Osteoblast (primary cell): ENCODE results near the gene PAX2. TPM values are rescaled to one million over a fixed set of nuclear protein-coding genes. Genes with fewer than 3 reads are reported as not detected.

Experiments
- DNase-seq: peaks from one replicate; pipeline ENCODE4 v3.0.0; 2011; ENCODE audit warnings: low spot score, mixed read lengths; ENCODE audit not compliant: insufficient read length; ENCODE audit errors: missing footprints
- H2AFZ ChIP-seq: 2 replicates; pipeline ENCODE4 v1.6.0; 2011; ENCODE audit warnings: mild to moderate bottlenecking, low read length
- H3K27ac ChIP-seq: 2 replicates; pipeline ENCODE4 v1.5.1; 2011; ENCODE audit warnings: mild to moderate bottlenecking, low read depth, low read length, moderate library complexity
- H3K27me3 ChIP-seq: 2 replicates; pipeline ENCODE4 v1.6.0; 2012; ENCODE audit warnings: mild to moderate bottlenecking, control low read depth, inconsistent platforms, low read length, moderate library complexity; ENCODE audit not compliant: insufficient read depth
- H3K36me3 ChIP-seq: 2 replicates; pipeline ENCODE4 v1.5.1; 2011; ENCODE audit warnings: mild to moderate bottlenecking, low read length, control low read depth, moderate library complexity; ENCODE audit not compliant: insufficient read depth
- H3K4me1 ChIP-seq: 2 replicates; pipeline ENCODE4 v1.5.1; 2011; ENCODE audit warnings: mild to moderate bottlenecking, low read length, control low read depth, moderate library complexity; ENCODE audit not compliant: insufficient read depth
- H3K4me2 ChIP-seq: 2 replicates; pipeline ENCODE4 v1.6.0; 2011; ENCODE audit warnings: mild to moderate bottlenecking, low read length; ENCODE audit not compliant: insufficient read depth
- H3K4me3 ChIP-seq: fragments of 200-600 bp; sonication (generic); 3 replicates; pipeline ENCODE4 v1.5.1; 2012; ENCODE audit warnings: mild to moderate bottlenecking, low read length, inconsistent platforms; ENCODE audit not compliant: insufficient read depth
- H3K79me2 ChIP-seq: 2 replicates; pipeline ENCODE4 v1.6.0; 2012; ENCODE audit warnings: mild to moderate bottlenecking, low read length, control low read depth, inconsistent platforms; ENCODE audit not compliant: insufficient read depth
- H3K9me3 ChIP-seq: 2 replicates; pipeline ENCODE4 v1.5.1; 2011; ENCODE audit warnings: low read depth, low read length, control low read depth
- H4K20me1 ChIP-seq: 2 replicates; pipeline ENCODE4 v1.6.0; 2012; ENCODE audit warnings: mild to moderate bottlenecking, low read length, control low read depth; ENCODE audit not compliant: insufficient read depth
- total RNA-seq: library from RNA; depleted of rRNA; stranded (reverse); fragments of >200 nt; gene quantifications from 2 replicates; pipeline ENCODE4 v1.2.3, GENCODE V29; 2012
- TF ChIP-seq, protein P1 (sequence below): IDR thresholded peaks from 2 replicates; pipeline ENCODE4 v1.5.1; 2011; ENCODE audit warnings: mild to moderate bottlenecking, low read depth, low read length, moderate library complexity; ENCODE audit errors: extremely low read depth

Gene PAX2
- total RNA-seq, 1 donor, result not detected

DNA sequence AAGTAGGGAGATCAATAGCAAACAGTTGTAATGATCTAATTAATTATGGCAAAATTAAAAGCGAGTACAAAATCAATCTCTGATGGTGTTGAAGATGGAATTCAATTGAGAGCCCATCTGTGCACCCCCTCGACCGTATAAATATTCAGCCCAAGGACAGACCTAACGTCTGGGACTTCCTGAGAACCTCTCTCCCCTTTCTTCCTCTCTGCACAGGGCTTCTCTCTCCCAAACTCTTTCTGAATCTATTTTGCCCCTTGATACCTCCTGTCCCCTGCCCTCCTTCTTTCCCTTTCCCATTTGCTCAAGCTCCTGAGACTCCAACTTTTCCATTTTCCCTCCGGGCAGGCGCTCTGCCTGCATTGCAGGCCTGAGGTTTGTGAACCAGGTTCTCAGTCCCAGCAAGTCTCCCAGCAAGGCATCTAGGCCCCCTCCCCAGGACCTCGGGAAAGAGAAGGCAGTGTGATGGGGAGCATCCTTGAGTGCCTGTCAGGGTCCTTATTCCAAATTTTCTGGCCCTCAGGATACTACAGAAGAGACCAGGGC lies 8.5 kb upstream of the PAX2 start:
- no peaks in the 10 kb centered on the region for H4K20me1 ChIP-seq
- no peak overlapping the region for H3K27ac ChIP-seq
- DNase-seq, result no peak
- no peak overlapping the region for H2AFZ ChIP-seq
- H3K4me3 ChIP-seq, result no peak overlapping the region
- TF ChIP-seq, protein P1, sequence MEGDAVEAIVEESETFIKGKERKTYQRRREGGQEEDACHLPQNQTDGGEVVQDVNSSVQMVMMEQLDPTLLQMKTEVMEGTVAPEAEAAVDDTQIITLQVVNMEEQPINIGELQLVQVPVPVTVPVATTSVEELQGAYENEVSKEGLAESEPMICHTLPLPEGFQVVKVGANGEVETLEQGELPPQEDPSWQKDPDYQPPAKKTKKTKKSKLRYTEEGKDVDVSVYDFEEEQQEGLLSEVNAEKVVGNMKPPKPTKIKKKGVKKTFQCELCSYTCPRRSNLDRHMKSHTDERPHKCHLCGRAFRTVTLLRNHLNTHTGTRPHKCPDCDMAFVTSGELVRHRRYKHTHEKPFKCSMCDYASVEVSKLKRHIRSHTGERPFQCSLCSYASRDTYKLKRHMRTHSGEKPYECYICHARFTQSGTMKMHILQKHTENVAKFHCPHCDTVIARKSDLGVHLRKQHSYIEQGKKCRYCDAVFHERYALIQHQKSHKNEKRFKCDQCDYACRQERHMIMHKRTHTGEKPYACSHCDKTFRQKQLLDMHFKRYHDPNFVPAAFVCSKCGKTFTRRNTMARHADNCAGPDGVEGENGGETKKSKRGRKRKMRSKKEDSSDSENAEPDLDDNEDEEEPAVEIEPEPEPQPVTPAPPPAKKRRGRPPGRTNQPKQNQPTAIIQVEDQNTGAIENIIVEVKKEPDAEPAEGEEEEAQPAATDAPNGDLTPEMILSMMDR, result no peak
- H3K4me2 ChIP-seq, result no peak overlapping the region
- no peaks in the 10 kb centered on the region for H3K9me3 ChIP-seq
- peaks cover 98% of the 10 kb centered on the region for H3K27me3 ChIP-seq
- no peaks in the 10 kb centered on the region for H3K36me3 ChIP-seq
- no peaks in the 10 kb centered on the region for H3K4me1 ChIP-seq
- H3K79me2 ChIP-seq, result no peaks in the 10 kb centered on the region

DNA sequence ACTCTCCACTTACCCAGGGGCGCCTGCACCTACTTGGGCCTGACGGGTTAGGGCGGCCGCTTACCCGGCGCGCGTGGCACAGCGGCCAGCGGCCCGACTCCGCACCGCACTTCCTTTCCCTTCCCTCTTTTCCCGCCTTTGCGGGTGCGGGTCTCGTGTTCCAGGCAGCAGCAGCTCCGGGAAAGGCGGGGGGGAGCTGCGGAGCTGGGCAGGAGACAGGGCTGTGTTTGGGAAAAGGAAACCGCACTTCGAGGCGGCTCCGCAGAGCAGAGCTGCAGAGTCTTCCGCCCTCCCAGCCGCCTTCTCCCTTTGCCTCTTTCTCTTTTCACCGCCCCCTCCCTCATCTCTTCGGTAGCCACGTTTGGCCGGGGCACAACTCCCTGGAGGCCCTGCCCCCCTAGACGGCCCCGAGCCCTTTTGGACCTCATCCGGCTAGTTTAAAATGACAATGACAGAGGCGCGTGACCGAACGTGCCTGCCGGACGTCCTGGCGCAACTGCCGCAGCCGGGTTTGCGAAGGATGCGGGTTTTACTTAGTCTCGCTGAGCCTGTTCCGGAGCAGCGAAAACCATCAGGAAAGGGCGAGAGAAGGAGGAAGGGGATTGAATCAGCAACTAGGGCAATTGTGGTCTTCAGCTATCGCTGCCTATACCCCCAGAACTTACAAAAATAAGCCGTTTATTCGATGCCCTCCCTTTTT lies 7.9 kb upstream of the PAX2 start:
- DNase-seq, result peak; percentile 82
- Histone ChIP-seq H3K27me3 (peaks cover 98% of the 10 kb centered on the region), H3K27ac (no peak overlapping the region), H3K4me3 (no peak overlapping the region), H4K20me1 (no peaks in the 10 kb centered on the region), H3K36me3 (no peaks in the 10 kb centered on the region), H3K79me2 (no peaks in the 10 kb centered on the region), H3K9me3 (no peaks in the 10 kb centered on the region), H3K4me2 (peak overlapping the region; percentile 3), H2AFZ (no peak overlapping the region), H3K4me1 (no peaks in the 10 kb centered on the region)
- TF ChIP-seq, protein P1, result no peak

DNA sequence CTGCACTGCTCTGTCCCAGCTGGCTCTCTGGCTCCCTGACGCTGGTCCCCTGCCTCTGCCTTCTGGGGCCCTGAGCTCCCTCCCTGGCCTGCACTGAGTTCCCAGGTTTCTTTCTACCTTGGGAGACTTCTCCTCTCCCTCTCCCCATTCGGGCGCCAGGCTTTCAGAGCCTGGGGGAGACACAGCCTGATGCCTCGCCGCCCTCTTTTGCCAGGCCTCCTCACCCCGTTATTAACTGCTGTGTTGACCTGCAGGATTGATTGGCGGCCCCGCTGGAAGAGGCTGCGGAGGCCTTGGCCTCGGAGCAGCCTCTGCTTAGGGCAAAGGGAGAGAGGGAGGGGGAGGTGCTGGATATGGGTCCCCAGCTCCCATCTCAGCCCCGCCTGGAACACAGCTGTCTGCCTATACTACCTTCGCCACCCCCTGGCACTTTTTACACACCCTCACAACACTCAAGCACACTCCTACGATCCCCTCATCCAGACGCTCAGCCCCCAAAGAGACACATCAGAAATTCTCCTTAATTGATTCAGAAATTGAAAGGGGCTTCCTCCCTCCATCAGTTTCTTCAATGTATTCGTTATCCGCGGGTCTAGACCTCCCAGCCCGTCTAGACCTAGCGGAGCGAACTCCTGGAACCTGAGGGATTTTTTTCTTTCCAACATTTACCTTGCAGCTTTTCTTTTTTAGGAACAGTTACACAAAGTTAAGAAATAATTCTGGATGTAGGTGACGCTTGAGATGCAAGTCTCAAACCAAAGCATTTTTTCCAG lies 7.1 kb upstream of the PAX2 start:
- H3K36me3 ChIP-seq, result no peaks in the 10 kb centered on the region
- no peaks in the 10 kb centered on the region for H3K79me2 ChIP-seq
- DNase-seq, result peak; percentile 76
- H4K20me1 ChIP-seq, result no peaks in the 10 kb centered on the region
- no peaks in the 10 kb centered on the region for H3K9me3 ChIP-seq
- H3K27me3 ChIP-seq, result peaks cover 98% of the 10 kb centered on the region
- H2AFZ ChIP-seq, result no peak overlapping the region
- TF ChIP-seq, protein P1, result no peak
- no peak overlapping the region for H3K4me2 ChIP-seq
- no peaks in the 10 kb centered on the region for H3K4me1 ChIP-seq
- H3K27ac ChIP-seq, result no peak overlapping the region
- no peak overlapping the region for H3K4me3 ChIP-seq
